GM12874 (cell line): ENCODE results near the gene KRT85.

Source experiments
- TF ChIP-seq, protein P1 (sequence below): IDR thresholded peaks from 2 replicates; pipeline ENCODE4 v1.5.1; 2011; ENCODE audit warnings: low read depth, mild to moderate bottlenecking, control low read depth, low read length, moderate library complexity; ENCODE audit not compliant: insufficient read depth

Gene KRT85

DNA sequence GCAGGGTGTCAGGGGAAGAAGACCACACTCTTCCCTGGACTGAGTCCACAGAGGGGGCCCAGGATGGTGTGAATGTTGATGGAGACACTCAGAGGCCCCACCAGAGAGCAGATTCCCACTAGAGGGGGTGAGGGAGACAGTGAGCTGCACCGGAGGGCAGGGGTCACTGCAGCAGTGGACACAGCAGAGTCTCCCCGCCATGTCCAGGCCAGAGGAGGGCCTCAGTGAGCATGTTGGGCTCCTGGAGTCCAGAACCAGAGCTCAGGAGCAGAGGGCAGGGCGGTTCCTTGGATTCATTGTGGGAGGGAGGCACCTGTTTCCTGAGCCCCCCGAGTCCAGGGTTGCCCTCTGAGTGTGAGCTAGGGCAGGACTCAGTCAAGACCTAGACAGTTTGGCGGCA lies 40.6 kb upstream of the KRT85 start:
- TF ChIP-seq, protein P1, sequence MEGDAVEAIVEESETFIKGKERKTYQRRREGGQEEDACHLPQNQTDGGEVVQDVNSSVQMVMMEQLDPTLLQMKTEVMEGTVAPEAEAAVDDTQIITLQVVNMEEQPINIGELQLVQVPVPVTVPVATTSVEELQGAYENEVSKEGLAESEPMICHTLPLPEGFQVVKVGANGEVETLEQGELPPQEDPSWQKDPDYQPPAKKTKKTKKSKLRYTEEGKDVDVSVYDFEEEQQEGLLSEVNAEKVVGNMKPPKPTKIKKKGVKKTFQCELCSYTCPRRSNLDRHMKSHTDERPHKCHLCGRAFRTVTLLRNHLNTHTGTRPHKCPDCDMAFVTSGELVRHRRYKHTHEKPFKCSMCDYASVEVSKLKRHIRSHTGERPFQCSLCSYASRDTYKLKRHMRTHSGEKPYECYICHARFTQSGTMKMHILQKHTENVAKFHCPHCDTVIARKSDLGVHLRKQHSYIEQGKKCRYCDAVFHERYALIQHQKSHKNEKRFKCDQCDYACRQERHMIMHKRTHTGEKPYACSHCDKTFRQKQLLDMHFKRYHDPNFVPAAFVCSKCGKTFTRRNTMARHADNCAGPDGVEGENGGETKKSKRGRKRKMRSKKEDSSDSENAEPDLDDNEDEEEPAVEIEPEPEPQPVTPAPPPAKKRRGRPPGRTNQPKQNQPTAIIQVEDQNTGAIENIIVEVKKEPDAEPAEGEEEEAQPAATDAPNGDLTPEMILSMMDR, result no peak

DNA sequence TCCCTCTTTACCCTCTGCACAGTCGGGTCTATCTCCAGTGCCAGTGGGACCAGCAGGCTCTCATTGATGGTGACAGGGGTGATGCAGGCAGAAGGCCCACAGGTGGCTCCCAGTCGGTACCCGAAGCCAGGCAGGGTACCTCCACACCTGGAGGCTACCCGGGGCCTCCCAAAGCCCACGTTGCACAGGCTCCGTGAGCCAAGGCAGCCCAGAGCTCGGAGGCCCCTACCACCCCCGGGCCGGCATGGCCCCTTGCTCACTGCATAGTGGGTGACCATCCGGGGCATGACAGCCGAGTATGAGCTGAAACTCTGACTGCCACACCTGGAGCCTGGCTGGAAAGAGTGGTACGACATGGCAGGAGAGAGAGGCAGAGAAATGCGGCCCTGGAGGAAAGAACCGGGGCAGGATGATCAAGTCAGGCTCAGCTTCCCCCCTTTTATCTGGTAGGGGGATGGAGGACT lies 38.7 kb upstream of the KRT85 start, which contains the start of gene KRT82:
KRT82 (minus strand) TSS at position 414 of the 464 bp plus-strand sequence; CDS start at position 356, 58 bp downstream.
- TF ChIP-seq, protein P1, result no peak

DNA sequence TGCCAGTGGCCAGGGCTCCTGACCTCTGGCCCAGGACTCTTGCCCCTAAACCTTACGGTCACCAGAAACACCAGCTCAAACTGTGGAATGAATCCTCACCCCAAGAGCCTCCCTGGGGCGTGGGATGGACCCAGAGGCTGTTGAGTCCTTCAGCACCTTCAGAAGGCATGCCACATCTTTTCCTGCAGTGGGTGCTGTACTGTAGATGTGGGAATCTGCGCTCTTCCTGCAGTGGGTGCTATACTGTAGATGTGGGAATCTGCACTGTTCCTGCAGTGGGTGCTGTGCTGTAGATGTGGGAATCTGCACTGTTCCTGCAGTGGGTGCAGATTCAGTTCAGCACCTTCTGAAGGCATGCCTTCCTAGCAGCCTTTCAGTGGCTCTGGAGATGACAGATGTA lies 37.7 kb upstream of the KRT85 start:
- TF ChIP-seq, protein P1, result no peak

DNA sequence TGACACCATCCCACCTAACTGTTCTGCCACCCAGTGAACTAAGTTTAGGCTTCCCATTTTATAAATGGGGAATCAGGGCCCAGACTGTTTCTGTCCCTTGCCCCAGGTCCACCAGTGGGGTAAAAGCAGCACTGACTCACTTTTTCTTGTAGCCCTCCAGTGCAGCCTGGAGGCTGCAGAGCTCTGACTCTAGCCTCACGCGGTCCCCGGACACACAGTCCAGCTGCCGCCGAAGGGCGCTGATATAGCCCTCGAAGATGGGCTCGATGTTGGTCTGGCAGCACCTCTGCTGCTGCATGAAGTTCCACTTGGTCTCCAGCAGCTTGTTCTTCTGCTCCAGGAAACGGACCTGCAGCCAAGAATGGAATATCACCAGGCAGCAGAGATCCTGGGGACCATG lies 36.3 kb upstream of the KRT85 start:
- TF ChIP-seq, protein P1, result no peak

DNA sequence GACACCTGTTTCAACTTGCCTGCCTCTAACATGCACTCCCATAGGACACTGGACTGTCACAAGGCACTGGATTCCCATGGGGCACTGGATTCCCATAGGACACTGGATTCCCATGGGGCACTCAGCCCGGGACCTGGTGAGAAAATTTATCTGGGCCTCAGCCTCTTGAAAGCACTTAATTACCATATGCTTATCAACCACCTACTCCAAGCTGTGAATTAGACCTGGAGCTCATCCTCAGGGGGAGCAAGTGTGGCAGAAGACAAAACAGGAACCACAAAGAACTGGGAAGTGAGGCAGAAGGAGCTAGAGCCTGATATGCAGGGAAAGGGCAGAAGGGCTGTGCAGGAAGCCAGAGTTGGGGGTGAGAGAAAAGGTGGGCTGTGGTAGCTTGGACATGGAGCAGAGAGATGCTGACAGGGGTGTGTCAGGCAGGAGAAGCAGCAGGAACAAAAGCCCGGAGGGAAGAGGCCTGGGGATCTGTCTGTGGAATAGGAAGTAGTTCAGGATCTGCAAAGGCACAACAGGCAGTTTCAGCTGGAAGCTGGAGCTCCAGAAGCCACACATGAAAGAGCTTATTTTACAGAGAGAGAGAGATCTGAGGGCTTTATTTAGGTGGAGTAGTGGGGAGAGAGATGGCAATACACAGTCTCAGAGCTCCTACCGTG lies 35.7 kb upstream of the KRT85 start:
- TF ChIP-seq, protein P1, result no peak

DNA sequence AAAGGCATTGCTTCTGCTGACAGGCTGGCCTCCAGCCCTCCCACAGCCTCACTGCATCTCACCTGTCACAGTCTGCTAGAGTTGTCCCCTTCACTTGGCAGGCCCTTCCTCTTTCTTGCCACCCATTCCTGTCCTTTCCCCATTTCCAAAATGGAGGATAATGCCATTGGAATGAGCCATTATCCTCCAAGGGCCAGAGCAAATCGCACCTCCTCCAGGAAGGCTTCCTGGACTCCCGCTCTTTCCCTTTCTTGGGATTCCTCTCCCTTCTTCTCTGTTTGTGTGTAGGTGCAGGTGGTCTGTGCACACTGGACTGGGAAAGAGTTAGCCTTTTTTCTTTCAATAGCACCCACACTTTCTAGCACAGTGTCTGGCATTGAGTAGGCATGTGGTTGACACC lies 35.1 kb upstream of the KRT85 start:
- TF ChIP-seq, protein P1, result no peak

DNA sequence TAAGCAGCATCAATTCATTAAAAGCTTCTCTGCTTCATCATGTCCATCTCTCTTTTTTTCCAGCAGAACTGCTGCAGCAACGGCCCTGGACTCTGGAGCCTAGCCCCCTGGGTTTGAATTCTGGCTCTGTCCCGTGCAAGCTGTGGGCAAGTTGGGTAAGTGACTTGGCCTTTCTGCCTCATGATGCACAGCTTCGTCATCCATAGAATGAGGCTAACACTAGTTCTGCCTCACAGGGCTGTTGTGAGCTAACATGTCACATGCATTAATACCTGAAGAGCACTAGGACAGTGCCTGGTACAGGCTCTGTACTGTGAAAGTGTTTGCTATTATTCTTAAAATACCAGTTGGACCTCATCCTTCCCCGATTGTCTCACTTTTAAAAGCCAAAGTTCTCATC lies 34.6 kb upstream of the KRT85 start:
- TF ChIP-seq, protein P1, result no peak
